Measurements from ENCODE around the gene CBX3.
"Not testable (repeated sequence)": the region's sequence is repeated elsewhere in the genome, so short reads cannot be mapped to it uniquely, and the experiment has no call there.

The CBX3 gene

DNA sequence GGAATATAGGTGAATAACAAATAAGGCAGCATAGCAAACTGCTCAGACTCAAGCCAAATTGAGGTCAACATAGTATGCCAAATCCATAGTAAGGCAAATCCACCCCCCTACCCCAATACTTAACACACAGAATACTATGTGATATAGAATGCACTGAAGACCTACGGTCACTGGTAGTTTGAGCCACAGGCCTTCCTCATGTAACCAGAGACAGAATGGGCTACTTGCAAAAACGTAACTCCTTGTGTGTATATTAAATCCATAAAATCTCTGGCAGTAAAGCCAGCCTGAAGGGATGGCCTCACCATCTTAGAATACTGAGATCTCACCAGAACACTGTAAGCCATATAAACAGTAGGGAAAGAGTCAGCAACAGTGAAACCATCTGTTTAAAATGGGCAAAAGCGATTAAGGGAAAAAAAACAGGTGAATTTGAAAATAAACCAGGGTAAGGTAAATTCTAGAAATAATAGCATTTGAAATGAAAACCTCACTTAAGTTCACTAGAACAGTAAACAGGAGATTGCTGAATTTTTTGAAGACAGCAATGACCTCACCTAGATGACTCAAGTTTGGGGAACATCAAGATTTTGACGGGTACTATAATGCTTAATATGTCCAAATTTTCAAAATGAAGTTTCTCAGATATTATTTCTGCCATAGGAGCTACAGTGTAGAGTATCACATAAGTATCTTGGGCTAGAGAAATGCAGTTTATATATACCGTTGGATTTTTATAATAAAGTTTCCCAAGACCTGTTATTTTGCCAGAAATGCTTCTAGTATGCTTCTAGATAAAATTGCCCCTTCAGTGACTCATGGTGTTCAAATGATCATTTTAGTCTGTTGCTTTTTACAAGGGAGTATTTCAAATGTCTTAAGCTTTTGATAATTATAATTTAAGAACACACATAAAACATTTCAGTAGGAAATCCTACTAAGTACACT lies 14.9 kb upstream of the CBX3 start:
- Histone ChIP-seq H3K9me3 (ENCODE audit: low read length) (no peaks in the 10 kb centered on the region), H3K36me3 (ENCODE audit: insufficient read depth, low read length) (peaks cover 40% of the 10 kb centered on the region), H3K4me1 (ENCODE audit: insufficient read depth, low read length) (no peaks in the 10 kb centered on the region), H2AFZ (ENCODE audit: low read depth, low read length) (no peak overlapping the region), H3K4me3 (ENCODE audit: low read length) (no peak overlapping the region), H3K27me3 (ENCODE audit: insufficient read depth, low read length) (no peaks in the 10 kb centered on the region)

- Histone ChIP-seq H3K4me1 (ENCODE audit: insufficient read depth, low read length) (no peaks in the 10 kb centered on the region), H3K9me3 (ENCODE audit: low read length) (no peaks in the 10 kb centered on the region), H3K4me3 (ENCODE audit: low read length) (no peak overlapping the region), H3K27me3 (ENCODE audit: insufficient read depth, low read length) (no peaks in the 10 kb centered on the region), H2AFZ (ENCODE audit: low read depth, low read length) (no peak overlapping the region), H3K36me3 (ENCODE audit: insufficient read depth, low read length) (peaks cover 49% of the 10 kb centered on the region)
These were observed 14.0 kb upstream of the CBX3 start for GRCh38 chr7:26187380-26188205.

GRCh38 chr7:26188206-26188956 lies 13.2 kb upstream of the CBX3 start:
- no peaks in the 10 kb centered on the region for H3K9me3 ChIP-seq (ENCODE audit: low read length)
- H3K4me1 ChIP-seq (ENCODE audit: insufficient read depth, low read length) = no peaks in the 10 kb centered on the region

DNA sequence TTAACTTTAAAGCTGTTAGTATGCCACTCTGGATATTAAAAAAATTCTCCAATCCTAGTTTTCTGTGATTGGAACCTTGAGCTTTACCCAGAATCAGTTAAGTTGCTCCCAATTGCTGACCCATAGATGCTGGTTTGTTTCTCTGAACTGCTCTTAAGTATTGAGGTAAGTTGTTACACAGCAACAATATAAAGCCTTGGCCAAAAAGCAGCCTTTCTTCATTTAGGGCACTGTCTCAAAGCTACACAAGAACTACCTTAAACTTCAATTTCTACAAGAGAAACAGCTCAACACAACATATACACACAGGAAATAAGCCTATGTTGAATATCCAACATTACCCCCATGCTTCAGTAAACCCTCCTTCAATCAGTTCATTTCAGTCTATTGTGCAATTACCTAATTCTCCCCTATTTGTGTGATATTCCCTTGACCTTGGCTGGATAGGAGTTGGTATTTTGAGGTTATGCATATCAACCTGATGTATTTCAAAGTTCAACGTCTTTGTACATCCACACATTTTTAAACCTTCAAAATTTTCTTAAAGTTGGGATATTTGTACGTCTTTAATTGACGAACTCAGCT lies 12.5 kb upstream of the CBX3 start:
- Histone ChIP-seq H3K9me3 (ENCODE audit: low read length) (no peaks in the 10 kb centered on the region), H3K4me3 (ENCODE audit: low read length) (no peak overlapping the region), H3K36me3 (ENCODE audit: insufficient read depth, low read length) (peaks cover 64% of the 10 kb centered on the region), H3K27me3 (ENCODE audit: insufficient read depth, low read length) (no peaks in the 10 kb centered on the region), H2AFZ (ENCODE audit: low read depth, low read length) (no peak overlapping the region), H3K4me1 (ENCODE audit: insufficient read depth, low read length) (no peaks in the 10 kb centered on the region)

More at GRCh38 chr7:26188206-26188956, 13.2 kb upstream of the CBX3 start:
- no peak overlapping the region for H2AFZ ChIP-seq (ENCODE audit: low read depth, low read length)
- no peak overlapping the region for H3K4me3 ChIP-seq (ENCODE audit: low read length)
- peaks cover 57% of the 10 kb centered on the region for H3K36me3 ChIP-seq (ENCODE audit: insufficient read depth, low read length)
- no peaks in the 10 kb centered on the region for H3K27me3 ChIP-seq (ENCODE audit: insufficient read depth, low read length)

- Histone ChIP-seq H3K36me3 (ENCODE audit: insufficient read depth, low read length) (peaks cover 70% of the 10 kb centered on the region), H3K4me1 (ENCODE audit: insufficient read depth, low read length) (no peaks in the 10 kb centered on the region), H3K4me3 (ENCODE audit: low read length) (no peak overlapping the region), H3K27me3 (ENCODE audit: insufficient read depth, low read length) (no peaks in the 10 kb centered on the region), H3K9me3 (ENCODE audit: low read length) (no peaks in the 10 kb centered on the region), H2AFZ (ENCODE audit: low read depth, low read length) (no peak overlapping the region)
These were observed 11.8 kb upstream of the CBX3 start for GRCh38 chr7:26189697-26190096.

GRCh38 chr7:26190417-26190869 lies 11.1 kb upstream of the CBX3 start:
- H3K4me1 ChIP-seq (ENCODE audit: insufficient read depth, low read length) = peaks cover under 1% of the 10 kb centered on the region

GRCh38 chr7:26191233-26191973 lies 10.1 kb upstream of the CBX3 start:
- Histone ChIP-seq H3K27me3 (ENCODE audit: insufficient read depth, low read length) (no peaks in the 10 kb centered on the region), H3K4me3 (ENCODE audit: low read length) (no peak overlapping the region), H3K4me1 (ENCODE audit: insufficient read depth, low read length) (peaks cover 10% of the 10 kb centered on the region), H2AFZ (ENCODE audit: low read depth, low read length) (no peak overlapping the region), H3K36me3 (ENCODE audit: insufficient read depth, low read length) (peaks cover 86% of the 10 kb centered on the region), H3K9me3 (ENCODE audit: low read length) (no peaks in the 10 kb centered on the region)

More at GRCh38 chr7:26190417-26190869, 11.1 kb upstream of the CBX3 start:
- H3K4me3 ChIP-seq (ENCODE audit: low read length) = no peak overlapping the region
- H3K9me3 ChIP-seq (ENCODE audit: low read length) = no peaks in the 10 kb centered on the region
- H3K36me3 ChIP-seq (ENCODE audit: insufficient read depth, low read length) = peaks cover 76% of the 10 kb centered on the region
- no peak overlapping the region for H2AFZ ChIP-seq (ENCODE audit: low read depth, low read length)
- no peaks in the 10 kb centered on the region for H3K27me3 ChIP-seq (ENCODE audit: insufficient read depth, low read length)

DNA sequence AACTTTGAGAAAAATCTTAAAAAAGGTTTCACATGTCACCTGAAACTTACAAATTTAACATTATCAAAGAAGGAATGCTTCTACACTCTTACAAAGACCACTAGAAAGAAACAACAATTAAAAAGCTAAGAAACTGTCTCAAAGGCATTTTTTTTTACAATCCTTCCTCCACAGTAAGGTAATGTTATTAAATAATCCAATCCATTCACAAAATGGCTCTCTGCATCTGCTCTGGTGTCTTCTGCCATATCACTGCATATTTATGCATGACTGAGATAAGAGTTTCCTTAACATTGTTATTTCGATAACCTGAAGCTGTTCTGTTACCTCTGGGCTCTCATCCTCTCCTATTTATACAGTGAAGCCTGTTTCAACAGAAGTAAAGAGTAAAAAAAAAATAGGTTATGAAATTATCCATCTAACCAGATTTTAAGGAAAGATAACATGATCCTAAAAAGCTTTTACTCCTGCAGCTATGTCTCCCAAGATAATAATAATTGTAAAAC lies 9.5 kb upstream of the CBX3 start:
- Histone ChIP-seq H3K36me3 (ENCODE audit: insufficient read depth, low read length) (peaks cover 92% of the 10 kb centered on the region), H3K27me3 (ENCODE audit: insufficient read depth, low read length) (no peaks in the 10 kb centered on the region), H3K4me3 (ENCODE audit: low read length) (no peak overlapping the region), H3K4me1 (ENCODE audit: insufficient read depth, low read length) (peaks cover 16% of the 10 kb centered on the region), H2AFZ (ENCODE audit: low read depth, low read length) (no peak overlapping the region), H3K9me3 (ENCODE audit: low read length) (no peaks in the 10 kb centered on the region)

- no peak overlapping the region for H2AFZ ChIP-seq (ENCODE audit: low read depth, low read length)
- H3K9me3 ChIP-seq (ENCODE audit: low read length) = no peaks in the 10 kb centered on the region
- peaks cover 22% of the 10 kb centered on the region for H3K4me1 ChIP-seq (ENCODE audit: insufficient read depth, low read length)
- H3K27me3 ChIP-seq (ENCODE audit: insufficient read depth, low read length) = no peaks in the 10 kb centered on the region
- H3K36me3 ChIP-seq (ENCODE audit: insufficient read depth, low read length) = peaks cover 97% of the 10 kb centered on the region
- H3K4me3 ChIP-seq (ENCODE audit: low read length) = no peak overlapping the region
These were observed 9.0 kb upstream of the CBX3 start for GRCh38 chr7:26192485-26193087.

DNA sequence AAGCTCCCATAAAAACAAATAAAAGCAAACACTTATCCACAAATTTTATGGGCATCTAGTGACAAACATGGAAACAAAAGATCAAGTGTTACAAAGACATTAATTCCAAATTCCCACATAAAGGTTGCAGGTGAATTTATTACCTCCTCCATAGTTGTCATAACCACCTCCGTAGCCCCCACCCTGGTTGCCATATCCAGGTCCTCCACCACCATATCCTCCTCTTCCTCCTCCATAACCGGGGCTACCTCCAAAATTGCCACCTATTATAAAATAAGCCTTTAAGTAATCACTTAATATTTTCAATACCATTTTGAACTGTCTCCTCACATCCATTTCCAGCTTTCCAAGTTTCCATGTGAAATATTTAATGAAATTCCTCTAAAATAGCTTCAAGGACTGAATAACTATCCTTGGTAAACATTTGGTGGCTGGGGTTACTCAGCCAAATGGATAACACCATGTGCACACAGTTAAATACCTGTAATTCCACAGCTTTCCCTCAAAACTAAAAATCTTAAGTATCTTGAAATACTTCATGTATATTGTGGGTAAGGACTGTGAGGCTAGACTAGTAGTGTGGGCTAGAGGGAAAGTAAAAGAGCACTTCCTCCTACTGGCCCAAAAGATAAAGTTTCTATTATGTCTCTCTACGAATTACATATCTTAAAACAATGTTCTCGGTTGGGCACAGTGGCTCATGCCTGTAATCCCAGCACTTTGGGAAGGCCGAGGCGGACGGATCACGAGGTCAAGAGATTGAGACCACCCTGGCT lies 7.9 kb upstream of the CBX3 start:
- Histone ChIP-seq H2AFZ (ENCODE audit: low read depth, low read length) (no peak overlapping the region), H3K4me1 (ENCODE audit: insufficient read depth, low read length) (peaks cover 24% of the 10 kb centered on the region), H3K4me3 (ENCODE audit: low read length) (no peak overlapping the region), H3K9me3 (ENCODE audit: low read length) (no peaks in the 10 kb centered on the region), H3K27me3 (ENCODE audit: insufficient read depth, low read length) (no peaks in the 10 kb centered on the region), H3K36me3 (ENCODE audit: insufficient read depth, low read length) (peaks cover 95% of the 10 kb centered on the region)

GRCh38 chr7:26194764-26195163 lies 6.8 kb upstream of the CBX3 start:
- Histone ChIP-seq H3K4me1 (ENCODE audit: insufficient read depth, low read length) (peaks cover 24% of the 10 kb centered on the region), H3K36me3 (ENCODE audit: insufficient read depth, low read length) (peaks cover 92% of the 10 kb centered on the region)
- not testable (repeated sequence) for H2AFZ ChIP-seq (ENCODE audit: low read depth, low read length); H3K27me3 ChIP-seq (ENCODE audit: insufficient read depth, low read length); H3K9me3 ChIP-seq (ENCODE audit: low read length); H3K4me3 ChIP-seq (ENCODE audit: low read length)

All from neuron (in vitro differentiated cells).